PC-3 (cell line): Measurements from ENCODE around the gene ZBTB45. TPM values are rescaled to one million over a fixed set of nuclear protein-coding genes. Genes with fewer than 3 reads are reported as not detected.

ENCODE experiments used
- ATAC-seq: fragments of 200-7000 bp; cut with Tn5 transposase; 2 replicates; pipeline ENCODE4 v1.9.1; 2020; ENCODE audit warnings: mild to moderate bottlenecking, moderate library complexity
- BruUV-seq: library from RNA; stranded (reverse); fragments of 400-500 nt; replicated peaks from 2 replicates; lab custom pipeline; 2021; lab: Mats Ljungman, UMichigan
- CTCF ChIA-PET: fragments of 300-600 bp; sonication (Branson Sonifier 250); formaldehyde crosslinking; loops from one replicate; lab custom pipeline; 2022; ENCODE audit warnings: antibody characterized with exemption; lab: Charles Lee
- POLR2A ChIA-PET: fragments of 300-600 bp; sonication (Branson Sonifier 250); formaldehyde crosslinking; loops from one replicate; lab custom pipeline; 2022; ENCODE audit warnings: antibody characterized with exemption; ENCODE audit not compliant: unreplicated experiment; lab: Charles Lee
- DNase-seq: peaks from one replicate; pipeline ENCODE4 v3.0.0-alpha.2; 2015
- H2AFZ ChIP-seq: fragments of 300-600 bp; sonication (generic); 2 replicates; pipeline ENCODE4 v1.6.0; 2016; ENCODE audit warnings: antibody characterized with exemption, low read length
- H3F3A ChIP-seq: fragments of 300-600 bp; sonication (generic); one replicate; pipeline ENCODE4 v1.6.0; 2017; ENCODE audit warnings: antibody characterized with exemption, low read length, control low read depth, mild to moderate bottlenecking; ENCODE audit not compliant: unreplicated experiment
- H3K27ac ChIP-seq: fragments of 300-600 bp; sonication (generic); 2 replicates; pipeline ENCODE4 v1.5.1; 2016; ENCODE audit warnings: mild to moderate bottlenecking, low read length
- H3K27me3 ChIP-seq: fragments of 300-600 bp; sonication (generic); 2 replicates; pipeline ENCODE4 v1.6.1; 2016; ENCODE audit warnings: low read length, mixed read lengths
- H3K36me3 ChIP-seq: fragments of 300-600 bp; sonication (generic); 2 replicates; pipeline ENCODE4 v1.6.1; 2016; ENCODE audit warnings: low read depth, mixed run types, low read length, mixed read lengths
- H3K4me1 ChIP-seq: fragments of 300-600 bp; sonication (generic); 2 replicates; pipeline ENCODE4 v1.5.1; 2016; ENCODE audit warnings: low read length; ENCODE audit not compliant: insufficient read depth
- H3K4me2 ChIP-seq: fragments of 300-600 bp; sonication (generic); 2 replicates; pipeline ENCODE4 v1.6.0; 2016; ENCODE audit warnings: low read length
- H3K4me3 ChIP-seq: fragments of 300-600 bp; sonication (generic); 2 replicates; pipeline ENCODE4 v1.5.1; 2016; ENCODE audit warnings: mild to moderate bottlenecking, low read length, mixed read lengths
- H3K79me2 ChIP-seq: fragments of 300-600 bp; sonication (generic); 2 replicates; pipeline ENCODE4 v1.6.1; 2017; ENCODE audit warnings: low read length, mixed read lengths
- H3K9ac ChIP-seq: fragments of 300-600 bp; sonication (generic); 2 replicates; pipeline ENCODE4 v1.6.0; 2016; ENCODE audit warnings: mild to moderate bottlenecking, low read length
- H3K9me2 ChIP-seq: fragments of 300-600 bp; sonication (generic); replicated peaks from 2 replicates; pipeline ENCODE4 v1.6.1; 2016; ENCODE audit warnings: mixed run types, low read length, mixed read lengths
- H3K9me3 ChIP-seq: fragments of 300-600 bp; sonication (generic); 2 replicates; pipeline ENCODE4 v1.6.1; 2016; ENCODE audit warnings: low read length, mixed read lengths
- H4K20me1 ChIP-seq: fragments of 300-600 bp; sonication (generic); 2 replicates; pipeline ENCODE4 v1.6.1; 2016; ENCODE audit warnings: low read length, mixed read lengths
- CTCF ChIP-seq: fragments of 300-600 bp; sonication (generic); conservative IDR thresholded peaks from 2 replicates; pipeline ENCODE4 v1.5.1; 2017; ENCODE audit warnings: antibody characterized with exemption, low read depth, mild to moderate bottlenecking, low read length
- EZH2 ChIP-seq: fragments of 300-600 bp; sonication (generic); IDR thresholded peaks from one replicate; pipeline ENCODE4 v1.6.1; 2017; ENCODE audit warnings: antibody characterized with exemption, mild to moderate bottlenecking, low read length; ENCODE audit not compliant: unreplicated experiment
- EZH2phosphoT487 ChIP-seq: fragments of 300-600 bp; sonication (generic); IDR thresholded peaks from 2 replicates; pipeline ENCODE4 v1.6.1; 2018; ENCODE audit warnings: mild to moderate bottlenecking, antibody characterized with exemption, low read length, borderline replicate concordance
- intact Hi-C: fragments of 100-400 bp; cut with micrococcal nuclease; formaldehyde crosslinking; loops from 2 replicates; pipeline ENCODE4 v1.9.0; 2023
- total RNA-seq: library from RNA; depleted of rRNA; stranded (reverse); fragments of >200 nt; gene quantifications from 2 replicates; pipeline ENCODE4 v1.2.3, GENCODE V29; 2014

ZBTB45 gene
- total RNA-seq, 1 experiment from 2014 or later, result 14.0 TPM

GRCh38 chr19:58522709-58523108 lies 3.1 kb upstream of the ZBTB45 start:
- Histone ChIP-seq H3K27me3 (no peaks in the 10 kb centered on the region), H3K79me2 (peaks cover 16% of the 10 kb centered on the region), H3K9me2 (no peaks in the 10 kb centered on the region), H4K20me1 (no peaks in the 10 kb centered on the region), H3K4me1 (peaks cover 12% of the 10 kb centered on the region), H2AFZ (no peak overlapping the region), H3K4me2 (no peak overlapping the region), H3F3A (no peaks in the 10 kb centered on the region), H3K4me3 (no peak overlapping the region), H3K27ac (no peak overlapping the region), H3K36me3 (no peaks in the 10 kb centered on the region), H3K9ac (no peak overlapping the region), H3K9me3 (no peaks in the 10 kb centered on the region)
- intact Hi-C loops, result no loop called here
- POLR2A ChIA-PET, result no interaction called here
- no TSS peak for BruUV-seq
- TF ChIP-seq EZH2 (no peak), CTCF (no peak), EZH2phosphoT487 (no peak)
- no peak for DNase-seq
- no peak for ATAC-seq
- CTCF ChIA-PET, result no interaction called here

GRCh38 chr19:58521651-58522050 lies 2.0 kb upstream of the ZBTB45 start:
- no peaks in the 10 kb centered on the region for H3K9me2 ChIP-seq
- no peaks in the 10 kb centered on the region for H3K27me3 ChIP-seq
- ChIA-PET CTCF (no interaction called here), POLR2A (interaction anchor here (0.6 to 0.7 kb wide), 2 partner anchors 21 to 224 kb away, joined by 4 to 11 read pairs; no protein-coding TSS in a partner anchor)
- no peak overlapping the region for H3K4me3 ChIP-seq
- no peak for ATAC-seq
- no peaks in the 10 kb centered on the region for H3F3A ChIP-seq
- intact Hi-C loops, result no loop called here
- peaks cover 7% of the 10 kb centered on the region for H3K36me3 ChIP-seq
- no peak overlapping the region for H3K9ac ChIP-seq
- H3K9me3 ChIP-seq, result no peaks in the 10 kb centered on the region
- no peak overlapping the region for H2AFZ ChIP-seq
- no peaks in the 10 kb centered on the region for H4K20me1 ChIP-seq
- H3K27ac ChIP-seq, result no peak overlapping the region
- peaks cover 12% of the 10 kb centered on the region for H3K4me1 ChIP-seq
- BruUV-seq, result no TSS peak
- no peak for DNase-seq
- no peak overlapping the region for H3K4me2 ChIP-seq
- no peak for TF ChIP-seq CTCF
- TF ChIP-seq EZH2, result no peak
- TF ChIP-seq EZH2phosphoT487, result no peak
- peaks cover 27% of the 10 kb centered on the region for H3K79me2 ChIP-seq

GRCh38 chr19:58520257-58520599 lies 618 bp upstream of the ZBTB45 start:
- intact Hi-C loops, result no loop called here
- TSS peak; percentile 99 for BruUV-seq
- peaks cover 37% of the 10 kb centered on the region for H3K79me2 ChIP-seq
- TF ChIP-seq CTCF, result no peak
- H3K9me2 ChIP-seq, result no peaks in the 10 kb centered on the region
- no peaks in the 10 kb centered on the region for H4K20me1 ChIP-seq
- H2AFZ ChIP-seq, result peak overlapping the region; percentile 85
- no peaks in the 10 kb centered on the region for H3K27me3 ChIP-seq
- peak overlapping the region; percentile 65 for H3K27ac ChIP-seq
- POLR2A ChIA-PET, result interaction anchor here (0.7 to 1.7 kb wide), 3 partner anchors 24 to 35 kb away, joined by 3 to 11 read pairs (median 6); partner anchors contain the start of genes CHMP2A and TRIM28
- DNase-seq, result no peak
- no peaks in the 10 kb centered on the region for H3K9me3 ChIP-seq
- no peaks in the 10 kb centered on the region for H3F3A ChIP-seq
- H3K4me1 ChIP-seq, result peaks cover 12% of the 10 kb centered on the region
- peak overlapping the region; percentile 95 for H3K4me2 ChIP-seq
- peaks cover 14% of the 10 kb centered on the region for H3K36me3 ChIP-seq
- peak overlapping the region; percentile 89 for H3K4me3 ChIP-seq
- no peak for ATAC-seq
- CTCF ChIA-PET, result interaction anchor here (0.6 to 1.4 kb wide), 3 partner anchors 24 to 158 kb away, joined by 5 to 9 read pairs (median 5); partner anchors contain the start of genes TRIM28 and ZNF497
- peak overlapping the region; percentile 94 for H3K9ac ChIP-seq
